Loucy (cell line): ENCODE measurements around the gene FUOM.

Experiments
- H2AFZ ChIP-seq: fragments of 200-600 bp; sonication (generic); 2 replicates; pipeline ENCODE4 v1.6.0; 2016; ENCODE audit warnings: antibody characterized with exemption, mild to moderate bottlenecking, low read length, moderate library complexity
- H3F3A ChIP-seq: fragments of 200-600 bp; 2 replicates; pipeline ENCODE4 v1.6.0; 2016; ENCODE audit warnings: antibody characterized with exemption, low read depth, mild to moderate bottlenecking
- H3K27me3 ChIP-seq: fragments of 200-600 bp; sonication (generic); 2 replicates; pipeline ENCODE4 v1.6.1; 2014; ENCODE audit warnings: low read length, mild to moderate bottlenecking; ENCODE audit not compliant: insufficient read depth, poor library complexity, severe bottlenecking
- H3K36me3 ChIP-seq: fragments of 200-600 bp; sonication (generic); 2 replicates; pipeline ENCODE4 v1.6.1; 2016; ENCODE audit warnings: low read length; ENCODE audit not compliant: insufficient read depth
- H3K4me1 ChIP-seq: fragments of 200-600 bp; sonication (generic); 2 replicates; pipeline ENCODE4 v1.5.1; 2014; ENCODE audit warnings: low read length, mild to moderate bottlenecking; ENCODE audit not compliant: insufficient read depth, poor library complexity, severe bottlenecking
- H3K4me2 ChIP-seq: fragments of 200-600 bp; sonication (generic); 2 replicates; pipeline ENCODE4 v1.6.0; 2014; ENCODE audit warnings: antibody characterized with exemption, low read length, low read depth, mild to moderate bottlenecking; ENCODE audit not compliant: poor library complexity, severe bottlenecking
- H3K4me3 ChIP-seq: fragments of 200-600 bp; sonication (generic); 2 replicates; pipeline ENCODE4 v1.5.1; 2014; ENCODE audit warnings: low read length, mild to moderate bottlenecking, mixed read lengths; ENCODE audit not compliant: poor library complexity, severe bottlenecking
- H3K79me2 ChIP-seq: fragments of 200-600 bp; sonication (generic); 2 replicates; pipeline ENCODE4 v1.6.1; 2014; ENCODE audit warnings: low read length; ENCODE audit not compliant: insufficient read depth
- H3K9ac ChIP-seq: fragments of 200-600 bp; sonication (generic); 2 replicates; pipeline ENCODE4 v1.6.0; 2014; ENCODE audit warnings: mild to moderate bottlenecking, low read depth, low read length, moderate library complexity; ENCODE audit not compliant: poor library complexity, severe bottlenecking
- H3K9me2 ChIP-seq: fragments of 200-600 bp; sonication (generic); replicated peaks from 2 replicates; pipeline ENCODE4 v1.6.1; 2016; ENCODE audit warnings: low read depth, low read length, mixed read lengths
- H3K9me3 ChIP-seq: fragments of 200-600 bp; sonication (generic); 2 replicates; pipeline ENCODE4 v1.6.1; 2014; ENCODE audit warnings: mild to moderate bottlenecking, antibody characterized with exemption, low read length, low read depth; ENCODE audit not compliant: insufficient read depth
- H4K20me1 ChIP-seq: fragments of 200-600 bp; sonication (generic); 2 replicates; pipeline ENCODE4 v1.6.0; 2014; ENCODE audit warnings: antibody characterized with exemption, low read length, mild to moderate bottlenecking; ENCODE audit not compliant: insufficient read depth, poor library complexity, severe bottlenecking
- CTCF ChIP-seq: fragments of 200-600 bp; sonication (generic); conservative IDR thresholded peaks from 2 replicates; pipeline ENCODE4 v1.5.1; 2014; ENCODE audit warnings: mild to moderate bottlenecking, antibody characterized with exemption, low read length
- EZH2phosphoT487 ChIP-seq: fragments of 200-600 bp; IDR thresholded peaks from 2 replicates; pipeline ENCODE4 v1.6.1; 2018; ENCODE audit warnings: antibody characterized with exemption, mild to moderate bottlenecking, moderate library complexity, borderline replicate concordance

FUOM gene

GRCh38 chr10:133349577-133350011 is 8.2 kb downstream of the FUOM start:
- H3K4me3 ChIP-seq = no peak overlapping the region
- no peaks in the 10 kb centered on the region for H3K36me3 ChIP-seq
- H3F3A ChIP-seq = no peaks in the 10 kb centered on the region
- no peaks in the 10 kb centered on the region for H4K20me1 ChIP-seq
- no peak for TF ChIP-seq EZH2phosphoT487
- no peak for TF ChIP-seq CTCF
- no peaks in the 10 kb centered on the region for H3K9me2 ChIP-seq
- H3K9ac ChIP-seq = no peak overlapping the region
- H3K4me1 ChIP-seq = no peaks in the 10 kb centered on the region
- no peak overlapping the region for H2AFZ ChIP-seq
- H3K4me2 ChIP-seq = no peak overlapping the region
- H3K9me3 ChIP-seq = peaks cover 4% of the 10 kb centered on the region; the same call in 1 of the 2 replicates
- H3K27me3 ChIP-seq = no peaks in the 10 kb centered on the region
- H3K79me2 ChIP-seq = no peaks in the 10 kb centered on the region

- Histone ChIP-seq H3K27me3 (no peaks in the 10 kb centered on the region), H3K79me2 (no peaks in the 10 kb centered on the region), H4K20me1 (no peaks in the 10 kb centered on the region), H3K4me1 (no peaks in the 10 kb centered on the region), H3K4me2 (no peak overlapping the region), H3K4me3 (no peak overlapping the region), H3K9me2 (no peaks in the 10 kb centered on the region), H3K36me3 (no peaks in the 10 kb centered on the region), H2AFZ (no peak overlapping the region), H3K9ac (no peak overlapping the region), H3K9me3 (peaks cover 4% of the 10 kb centered on the region; the same call in 1 of the 2 replicates), H3F3A (no peaks in the 10 kb centered on the region)
- TF ChIP-seq EZH2phosphoT487 = no peak
- TF ChIP-seq CTCF = no peak
These were observed 8.7 kb downstream of the FUOM start for GRCh38 chr10:133349160-133349568.

- Histone ChIP-seq H3K4me2 (no peak overlapping the region), H3K9me2 (no peaks in the 10 kb centered on the region), H3K9ac (no peak overlapping the region), H3F3A (no peaks in the 10 kb centered on the region), H3K9me3 (peaks cover 4% of the 10 kb centered on the region; the same call in 1 of the 2 replicates), H4K20me1 (no peaks in the 10 kb centered on the region), H3K36me3 (no peaks in the 10 kb centered on the region), H2AFZ (no peak overlapping the region), H3K79me2 (no peaks in the 10 kb centered on the region), H3K27me3 (no peaks in the 10 kb centered on the region), H3K4me1 (no peaks in the 10 kb centered on the region), H3K4me3 (no peak overlapping the region)
- TF ChIP-seq EZH2phosphoT487 (no peak), CTCF (no peak)
These were observed 9.9 kb downstream of the FUOM start for GRCh38 chr10:133347710-133348517.
